Esophagus squamous epithelium (tissue), 4 donors: Measurements from ENCODE around the gene IGBP1.

Source experiments
- CTCF ChIP-seq, 6 experiments: fragments of 450-650 bp in 4 of 6; fragments of 200-600 bp in 2 of 6; sonication (generic) in 2 of 6; IDR thresholded peaks; one replicate each; pipeline ENCODE4 v1.5.1; 2016 to 2019; ENCODE audit warnings: antibody characterized with exemption in 6 of 6, mild to moderate bottlenecking in 4 of 6, moderate library complexity in 4 of 6
- POLR2A ChIP-seq, 4 donors: fragments of 450-650 bp; IDR thresholded peaks; one replicate each; pipeline ENCODE4 v1.6.1; 2017; ENCODE audit warnings: antibody characterized with exemption in 4 of 4, mild to moderate bottlenecking in 4 of 4, moderate library complexity in 3 of 4

GRCh38 chrX:70088751-70089150 is 44.5 kb upstream of the IGBP1 start:
- TF ChIP-seq CTCF (IDR thresholded peaks at IDR 0.05), result no peak
- TF ChIP-seq POLR2A (IDR thresholded peaks at IDR 0.05), result no peak
